ENCODE measurements around the gene AKT1.

Gene AKT1

DNA sequence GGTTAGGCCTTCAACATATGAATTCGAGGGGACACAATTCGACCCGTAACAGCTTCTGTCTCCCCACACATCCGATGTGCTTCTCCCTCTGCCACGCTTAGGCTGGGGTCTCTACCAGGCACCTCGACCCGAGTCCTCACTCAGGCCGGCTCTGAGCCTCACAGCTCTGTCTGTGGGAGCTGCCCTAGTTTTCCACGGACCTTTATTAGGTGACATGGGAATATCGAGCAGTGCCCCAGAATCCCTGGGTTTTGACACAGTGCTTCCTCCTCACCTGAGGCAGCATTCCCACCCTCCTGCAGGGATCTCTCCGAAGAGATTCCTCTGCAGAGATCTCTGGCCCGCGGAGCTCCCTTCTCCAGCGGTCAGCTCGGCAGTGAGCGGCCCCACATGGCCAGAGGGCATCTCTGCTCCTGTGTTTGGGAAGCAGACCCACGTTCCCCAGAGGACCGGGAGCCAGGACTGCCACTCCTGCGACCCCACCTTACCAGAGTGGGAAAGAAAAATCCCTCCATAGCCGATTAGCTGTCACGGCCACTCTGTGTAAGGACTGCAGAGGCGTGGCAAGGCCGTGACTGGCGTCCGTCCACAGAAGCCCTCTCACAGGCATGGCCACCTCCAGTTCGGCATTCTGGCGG is 26.5 kb upstream of the AKT1 start:
- no peak for TF ChIP-seq CTCF (IDR thresholded peaks at IDR 0.05; ENCODE audit: control insufficient read depth, extremely low read depth, insufficient read depth)
- no peak overlapping the region for H3K4me3 ChIP-seq (ENCODE audit: low read depth, low read length)
- DNase-seq (ENCODE audit: low read depth) = no peak

DNA sequence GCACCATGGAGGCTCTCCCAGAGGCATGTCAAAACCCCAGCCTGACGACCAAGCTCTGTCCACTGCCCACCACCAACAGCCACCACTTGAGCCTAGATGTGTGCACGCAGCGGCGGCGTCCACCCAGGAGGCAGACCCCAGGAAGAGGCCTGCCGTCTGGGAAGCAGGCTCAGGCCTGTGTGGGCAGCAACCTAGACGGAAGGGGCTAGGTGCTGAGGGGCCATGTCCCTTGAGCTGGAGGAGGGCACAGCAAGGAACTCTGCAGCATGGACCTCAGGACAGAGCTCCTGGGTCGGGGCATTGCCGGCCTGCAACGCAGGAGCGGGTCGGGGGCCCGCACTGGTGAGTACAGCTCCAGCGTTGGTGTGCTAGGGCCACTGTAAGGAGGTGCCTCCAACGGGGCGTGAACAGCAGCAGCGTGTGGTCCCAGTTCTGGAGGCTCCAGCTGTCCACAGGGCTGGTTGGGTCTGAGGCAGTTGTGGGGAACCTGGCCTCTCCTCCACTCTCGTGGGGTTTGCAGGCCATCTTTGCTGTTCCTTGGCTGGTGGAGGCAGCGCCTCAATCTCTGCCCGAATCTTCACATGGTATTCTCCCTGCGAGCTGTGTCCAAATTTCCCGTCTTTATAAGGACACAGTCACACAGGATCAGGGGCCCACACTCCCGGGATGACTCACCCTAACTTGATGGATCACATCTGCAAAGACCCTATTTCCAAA is 25.8 kb upstream of the AKT1 start:
- TF ChIP-seq CTCF (IDR thresholded peaks at IDR 0.05; ENCODE audit: control insufficient read depth, extremely low read depth, insufficient read depth) = no peak
- DNase-seq (ENCODE audit: low read depth) = no peak
- no peak overlapping the region for H3K4me3 ChIP-seq (ENCODE audit: low read depth, low read length)

DNA sequence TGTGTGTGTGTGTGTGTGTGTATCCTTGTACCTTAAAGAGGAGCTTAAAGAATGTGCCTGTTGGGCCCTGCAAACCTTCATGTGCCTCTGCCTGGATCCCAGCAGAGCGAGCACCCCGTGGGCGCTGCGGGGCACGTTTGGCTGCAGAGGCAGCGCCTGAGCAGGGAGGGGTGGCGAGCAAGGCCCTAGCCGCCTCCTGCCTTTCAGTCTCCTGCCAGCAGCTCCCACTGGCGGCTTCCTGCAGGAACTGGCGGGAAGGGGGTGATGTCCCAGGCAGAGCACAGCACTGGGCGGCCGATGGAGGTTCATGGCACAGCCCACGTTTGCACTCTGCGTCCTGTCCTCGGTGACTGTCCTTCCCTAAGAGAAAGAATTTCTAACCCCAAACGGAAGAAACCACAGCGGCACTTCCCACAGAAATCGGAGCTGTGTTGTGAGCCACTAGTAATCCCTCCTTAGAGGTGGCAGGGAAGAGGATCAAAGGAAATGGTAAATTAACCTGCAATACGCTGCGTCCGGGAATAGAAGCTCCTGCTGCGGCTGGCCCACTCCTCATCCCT is 25.2 kb upstream of the AKT1 start:
- no peak overlapping the region for H3K4me3 ChIP-seq (ENCODE audit: low read depth, low read length)
- no peak for DNase-seq (ENCODE audit: low read depth)
- TF ChIP-seq CTCF (IDR thresholded peaks at IDR 0.05; ENCODE audit: control insufficient read depth, extremely low read depth, insufficient read depth) = no peak

DNA sequence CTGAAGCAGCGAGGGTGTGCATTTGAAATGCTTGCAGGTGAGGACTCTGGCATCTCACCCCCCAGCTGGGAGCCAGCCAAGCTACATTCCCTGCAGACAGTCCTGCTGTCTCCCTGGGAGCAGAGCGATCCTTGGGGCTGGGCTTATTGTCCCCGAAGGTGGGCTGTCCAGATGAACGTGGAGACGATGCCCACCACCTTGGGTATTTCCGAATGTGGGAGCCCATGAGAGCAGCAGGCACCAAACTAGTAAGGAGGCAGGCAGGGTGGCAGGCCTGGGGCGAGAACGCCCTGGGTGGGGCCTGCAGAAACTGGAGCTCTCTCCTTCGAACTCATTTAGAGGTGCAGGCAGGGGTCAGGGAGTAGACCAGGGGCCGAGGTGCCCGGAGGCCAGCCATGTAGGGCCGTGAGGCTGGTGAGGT is 23.8 kb upstream of the AKT1 start:
- no peak for TF ChIP-seq CTCF (IDR thresholded peaks at IDR 0.05; ENCODE audit: control insufficient read depth, extremely low read depth, insufficient read depth)
- DNase-seq (ENCODE audit: low read depth) = no peak
- H3K4me3 ChIP-seq (ENCODE audit: low read depth, low read length) = no peak overlapping the region

DNA sequence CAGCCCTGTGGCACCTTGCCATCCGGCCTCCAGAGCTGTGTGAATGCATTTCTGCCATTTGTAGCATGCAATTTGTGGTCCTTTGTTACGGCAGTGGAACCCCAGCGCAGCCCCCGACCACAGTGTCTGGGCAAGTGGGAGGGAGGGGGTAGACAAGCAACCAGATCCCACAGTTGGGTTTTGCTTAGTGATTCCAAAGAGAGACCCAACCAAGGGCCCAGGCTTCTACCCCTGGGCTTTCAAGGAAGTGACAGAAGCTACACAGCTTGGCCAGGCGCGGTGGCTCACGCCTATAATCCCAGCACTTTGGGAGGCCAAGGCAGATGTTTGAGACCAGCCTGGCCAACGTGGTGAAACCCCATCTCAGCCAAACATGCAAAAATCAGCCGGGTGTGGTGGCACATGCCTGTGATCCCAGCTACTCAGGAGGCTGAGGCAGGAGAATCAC is 23.2 kb upstream of the AKT1 start:
- no peak for TF ChIP-seq CTCF (IDR thresholded peaks at IDR 0.05; ENCODE audit: control insufficient read depth, extremely low read depth, insufficient read depth)

GRCh38 chr14:104817930-104818713 is 22.6 kb upstream of the AKT1 start:
- H3K4me3 ChIP-seq (ENCODE audit: low read depth, low read length) = no peak overlapping the region
- TF ChIP-seq CTCF (IDR thresholded peaks at IDR 0.05; ENCODE audit: control insufficient read depth, extremely low read depth, insufficient read depth) = no peak
- no peak for DNase-seq (ENCODE audit: low read depth)

More for the DNA sequence above, 23.2 kb upstream of the AKT1 start:
- no peak overlapping the region for H3K4me3 ChIP-seq (ENCODE audit: low read depth, low read length)
- no peak for DNase-seq (ENCODE audit: low read depth)
